ENCODE measurements around the gene SDF4.

GRCh38 chr1:1259119-1259488 lies 27.3 kb upstream of the SDF4 start:
- no peak for TF ChIP-seq CTCF (conservative IDR thresholded peaks at IDR 0.05)
- TF ChIP-seq EZH2 (IDR thresholded peaks at IDR 0.05; ENCODE audit: low read depth), result no peak
